Ovary (tissue), 9 donors: ENCODE measurements around the gene SRD5A1. TPM values are rescaled to one million over a fixed set of nuclear protein-coding genes. Genes with fewer than 3 reads are reported as not detected.

Experiments used
- DNase-seq, 5 donors: peaks; one replicate each; pipeline ENCODE4 v3.0.0-alpha.2; 2019 to 2020
- H3K27ac ChIP-seq, 2 donors: fragments of 200-600 bp; one replicate each; pipeline versions ENCODE4 v1.5.1 to v1.8.0; 2019 to 2022
- H3K27me3 ChIP-seq: fragments of 200-600 bp; one replicate; pipeline ENCODE4 v1.8.0; 2022
- H3K36me3 ChIP-seq: fragments of 200-600 bp; sonication (generic); one replicate; pipeline ENCODE4 v1.5.1; 2019
- H3K4me1 ChIP-seq: one replicate; pipeline ENCODE4 v1.8.1; 2013; ENCODE audit warnings: mild to moderate bottlenecking, moderate library complexity; ENCODE audit not compliant: insufficient read depth
- H3K4me3 ChIP-seq: fragments of 200-600 bp; sonication (generic); one replicate; pipeline ENCODE4 v1.5.1; 2017
- H3K9me3 ChIP-seq, 2 donors: fragments of 200-600 bp in 1 of 2; sonication (generic) in 1 of 2; one replicate each; pipeline versions ENCODE4 v1.5.1 to v1.8.1; 2013 to 2019; ENCODE audit warnings: mild to moderate bottlenecking in 1 of 2, moderate library complexity in 1 of 2
- CTCF ChIP-seq, 3 donors: fragments of 450-650 bp in 2 of 3; fragments of 200-600 bp in 1 of 3; IDR thresholded peaks; one replicate each; pipeline versions ENCODE4 v1.5.1 to v1.8.0; 2016 to 2022; ENCODE audit warnings: antibody characterized with exemption in 3 of 3, mild to moderate bottlenecking in 1 of 3
- EP300 ChIP-seq: sonication (generic); formaldehyde crosslinking; IDR thresholded peaks from one replicate; pipeline ENCODE4 v1.6.1; 2017; ENCODE audit warnings: antibody characterized with exemption
- POLR2A ChIP-seq: fragments of 450-650 bp; IDR thresholded peaks from one replicate; pipeline ENCODE4 v1.6.1; 2017; ENCODE audit warnings: antibody characterized with exemption, mild to moderate bottlenecking, moderate library complexity
- WGBS, 3 donors: extraction: QIAGEN DNeasy Blood & Tissue Kit in 1 of 3; methylation state at CpG; one replicate each; pipeline versions ENCODE4 v1.1.5 to v1.1.7; 2013 to 2017; 5-methylcytosine and 5-hydroxymethylcytosine counted together
- intact Hi-C, 4 donors: fragments of 100-400 bp; cut with DNase I; formaldehyde crosslinking; loops; one replicate each; pipeline versions ENCODE4 v1.11.0 to v1.15.1; 2022 to 2023
- polyA plus RNA-seq, 2 donors: library from polyadenylated mRNA; stranded (reverse); fragments of 200-250 nt in 1 of 2; fragments of 350-450 nt in 1 of 2; fragmentation: Illumina TruSeq in 1 of 2; extraction: RNeasy Lipid Tissue Mini Kit (QIAGEN cat#74804) in 1 of 2; gene quantifications; one replicate each; pipeline ENCODE4 v1.2.3, GENCODE V29; 2013 to 2014
- total RNA-seq, 7 donors: library from RNA; depleted of rRNA in 2 of 7; stranded (reverse); fragments of >200 nt in 2 of 7; fragmentation: NEBNext Ultra II Directional in 3 of 7; extraction: Animal tissue kit (Norgen Biotek cat#: 25700) in 3 of 7; gene quantifications; one replicate each; pipeline versions ENCODE4 v1.1.0 to v1.2.4, GENCODE V29; 2016 to 2023
- donor health status: DM: no; HTN: no; CAD: no; lungs with moderate emphysema.
- donor health status: DM: no; HTN: no; CAD: no.
- donor health status: Bipolar disorder and iron deficiency.
- donor health status: DM: yes; HTN: yes; CAD: no.
- donor health status: DM: no; HTN: no; CAD: no.
- donor health status: DM: yes; HTN: yes; CAD: no.

SRD5A1 gene
- total and polyA plus RNA-seq, 9 donors = 4.4 to 13.5 (median 9.4) TPM

- no peak overlapping the region for H3K27ac ChIP-seq
- H3K4me1 ChIP-seq = no peaks in the 10 kb centered on the region
- no peak for DNase-seq
- H3K4me3 ChIP-seq = no peak overlapping the region
- TF ChIP-seq POLR2A (no peak), CTCF (IDR thresholded peaks at IDR 0.05) (no peak), EP300 (no peak)
- no peaks in the 10 kb centered on the region for H3K27me3 ChIP-seq
- intact Hi-C loops = no loop called here
- H3K9me3 ChIP-seq = no peaks in the 10 kb centered on the region
- 93 to 95% (median 94%) methylated on average over 10 of the region's 10 CpGs for whole genome bisulfite sequencing, 3 donors
- H3K36me3 ChIP-seq = no peaks in the 10 kb centered on the region
These were observed 41.6 kb downstream of the SRD5A1 start for GRCh38 chr5:6674886-6675285.

GRCh38 chr5:6675784-6676491 lies 42.7 kb downstream of the SRD5A1 start:
- no peak overlapping the region for H3K27ac ChIP-seq
- H3K36me3 ChIP-seq = no peaks in the 10 kb centered on the region
- no peaks in the 10 kb centered on the region for H3K4me1 ChIP-seq
- no peak for TF ChIP-seq EP300
- no peak for TF ChIP-seq CTCF (IDR thresholded peaks at IDR 0.05)
- TF ChIP-seq POLR2A = no peak
- intact Hi-C loops = no loop called here
- H3K27me3 ChIP-seq = no peaks in the 10 kb centered on the region
- DNase-seq = no peak
- H3K9me3 ChIP-seq = no peaks in the 10 kb centered on the region
- H3K4me3 ChIP-seq = no peak overlapping the region
- 91 to 96% (median 95%) methylated on average over 5 of the region's 5 CpGs for WGBS, 3 donors

GRCh38 chr5:6676702-6677101 lies 43.5 kb downstream of the SRD5A1 start:
- DNase-seq = no peak
- TF ChIP-seq CTCF (IDR thresholded peaks at IDR 0.05) = no peak
- TF ChIP-seq EP300 = no peak
- TF ChIP-seq POLR2A = no peak
- H3K4me1 ChIP-seq = no peaks in the 10 kb centered on the region
- intact Hi-C loops = no loop called here
- H3K27me3 ChIP-seq = no peaks in the 10 kb centered on the region
- H3K9me3 ChIP-seq = no peaks in the 10 kb centered on the region
- WGBS, 3 donors = 64 to 76% (median 75%) methylated on average over 2 of the region's 2 CpGs
- H3K4me3 ChIP-seq = no peak overlapping the region
- H3K36me3 ChIP-seq = no peaks in the 10 kb centered on the region
- no peak overlapping the region for H3K27ac ChIP-seq

- TF ChIP-seq POLR2A (no peak), CTCF (IDR thresholded peaks at IDR 0.05) (no peak), EP300 (no peak)
These were observed 45.1 kb downstream of the SRD5A1 start for GRCh38 chr5:6678385-6678784.

More at GRCh38 chr5:6678385-6678784, 45.1 kb downstream of the SRD5A1 start:
- 86 to 94% (median 89%) methylated on average over 1 of the region's 1 CpG for WGBS, 3 donors
- H3K4me3 ChIP-seq = no peak overlapping the region
- H3K9me3 ChIP-seq = no peaks in the 10 kb centered on the region
- no peak for DNase-seq
- H3K27ac ChIP-seq = no peak overlapping the region
- intact Hi-C loops = no loop called here
- H3K27me3 ChIP-seq = no peaks in the 10 kb centered on the region
- H3K4me1 ChIP-seq = no peaks in the 10 kb centered on the region
- no peaks in the 10 kb centered on the region for H3K36me3 ChIP-seq
